ENCODE data around the gene PLP1. TPM values are rescaled to one million over a fixed set of nuclear protein-coding genes. Genes with fewer than 3 reads are reported as not detected.
A peak's percentile ranks its signal among the peaks of the same experiment; 100 is the strongest.

PLP1 gene
- total RNA-seq, 1 experiment from 2014 or later: 88.3 TPM

- H2BK20ac ChIP-seq (ENCODE audit: low read depth, low read length, poor library complexity, severe bottlenecking): no peak within 1 kb of the TSS
- no peaks in the 10 kb centered on the region for H3K36me3 Mint-ChIP-seq (ENCODE audit: insufficient read depth in 1 of 3, low read depth in 3 of 3)
- peaks cover 10% of the 10 kb centered on the region for H3K23me2 ChIP-seq (ENCODE audit: insufficient read length, low read depth, low read length, poor library complexity, severe bottlenecking)
- no peak within 1 kb of the TSS for H2AFZ ChIP-seq (ENCODE audit: low read length)
- H3K23ac ChIP-seq (ENCODE audit: insufficient read length, low read depth, low read length): no peak within 1 kb of the TSS
- no peak within 1 kb of the TSS for H3K14ac ChIP-seq (ENCODE audit: insufficient read depth, low read length)
- H3T11ph ChIP-seq (ENCODE audit: low read length): no peak within 1 kb of the TSS
- H3K27me3 ChIP-seq (ENCODE audit: insufficient read depth, low read length): no peaks in the 10 kb centered on the region; the same call in 1 of the 2 replicates
- no peak for TF ChIP-seq CTCF (conservative IDR thresholded peaks at IDR 0.05)
- peaks cover 0 to 45% of the 10 kb centered on the region in 2 experiments; a peak in 2 of 5 replicates for H3K9me3 Mint-ChIP-seq
- H2BK12ac ChIP-seq (ENCODE audit: insufficient read length, low read depth, low read length): no peak within 1 kb of the TSS
- H2AK5ac ChIP-seq (ENCODE audit: insufficient read length, low read length): no peak within 1 kb of the TSS
- H3K4me1 ChIP-seq (ENCODE audit: insufficient read depth, low read length): no peaks in the 10 kb centered on the region
- no peak within 1 kb of the TSS for H3K27ac ChIP-seq (ENCODE audit: insufficient read length, low read depth, low read length)
- peak within 1 kb of the TSS; percentile 75 to 84 for H3K4me3 Mint-ChIP-seq
- no CpG with 5 or more reads among the region's 54 CpGs for WGBS (ENCODE audit: extremely low coverage, insufficient read length, low lambda C conversion rate)
- H3K4me2 ChIP-seq (ENCODE audit: insufficient read depth, insufficient read length, low read length): peak within 1 kb of the TSS; percentile 53
- H3K27ac Mint-ChIP-seq: no peak within 1 kb of the TSS
- H4K5ac ChIP-seq (ENCODE audit: insufficient read length, low read depth, low read length): no peak within 1 kb of the TSS
- DNase-seq: peak; percentile 88
- H3K9ac ChIP-seq (ENCODE audit: extremely low read depth, insufficient read length, low read length): no peak within 1 kb of the TSS
- no peak within 1 kb of the TSS for H3K4ac ChIP-seq (ENCODE audit: low read depth, low read length)
- no peaks in the 10 kb centered on the region for H3K9me3 ChIP-seq (ENCODE audit: control insufficient read depth, low read depth, low read length)
- H3K18ac ChIP-seq (ENCODE audit: insufficient read length, low read depth, low read length): no peak within 1 kb of the TSS
- no peaks in the 10 kb centered on the region for H3K79me1 ChIP-seq (ENCODE audit: insufficient read depth, low read depth, low read length, poor library complexity, severe bottlenecking)
- no peak within 1 kb of the TSS for H3K56ac ChIP-seq (ENCODE audit: insufficient read length, low read depth, low read length)
- no peak within 1 kb of the TSS for H2BK15ac ChIP-seq (ENCODE audit: low read depth, low read length)
- no peak within 1 kb of the TSS for H4K91ac ChIP-seq (ENCODE audit: insufficient read length, low read depth, low read length)
- no peaks in the 10 kb centered on the region for H4K20me1 ChIP-seq (ENCODE audit: control insufficient read depth, insufficient read depth, insufficient read length)
- H2BK5ac ChIP-seq (ENCODE audit: insufficient read length, low read length): no peak within 1 kb of the TSS
- H3K27me3 Mint-ChIP-seq (ENCODE audit: low read depth): peaks cover 49% of the 10 kb centered on the region
- H3K4me1 Mint-ChIP-seq: peaks cover 3 to 10% of the 10 kb centered on the region in 2 experiments; a peak in 2 of 4 replicates
- H2BK120ac ChIP-seq (ENCODE audit: low read depth, low read length, poor library complexity, severe bottlenecking): no peak within 1 kb of the TSS
- H3K79me2 ChIP-seq (ENCODE audit: insufficient read depth, low read length): no peaks in the 10 kb centered on the region
- H4K8ac ChIP-seq (replicated peaks; ENCODE audit: insufficient read length, low read depth, low read length): no peak within 1 kb of the TSS
These were observed 55.3 kb downstream of the PLP1 start, which contains the start of gene RAB9B for GRCh38 chrX:103831803-103832544. Gene RAB9B, minus strand, starts transcription at chrX:103832257. Its CDS starts 6,473 bp downstream, at chrX:103825784.

Data from H9 (cell line).